Fibroblast of lung (primary cell): ENCODE results near the gene PVRIG.

Experiments
- EZH2 ChIP-seq: IDR thresholded peaks from 2 replicates; pipeline ENCODE4 v1.5.1; 2012; ENCODE audit warnings: low read length, control low read depth, mild to moderate bottlenecking; ENCODE audit errors: missing control alignments
- TF ChIP-seq, protein P1 (sequence below), 2 donors: IDR thresholded peaks in 1 of 2; conservative IDR thresholded peaks in 1 of 2; 1 replicate in 1 of 2; 2 replicates in 1 of 2; pipeline ENCODE4 v1.5.1; 2011 to 2012; ENCODE audit warnings: low read length in 2 of 2, control low read depth in 1 of 2, inconsistent platforms in 1 of 2, low read depth in 1 of 2, mild to moderate bottlenecking in 1 of 2

DNA sequence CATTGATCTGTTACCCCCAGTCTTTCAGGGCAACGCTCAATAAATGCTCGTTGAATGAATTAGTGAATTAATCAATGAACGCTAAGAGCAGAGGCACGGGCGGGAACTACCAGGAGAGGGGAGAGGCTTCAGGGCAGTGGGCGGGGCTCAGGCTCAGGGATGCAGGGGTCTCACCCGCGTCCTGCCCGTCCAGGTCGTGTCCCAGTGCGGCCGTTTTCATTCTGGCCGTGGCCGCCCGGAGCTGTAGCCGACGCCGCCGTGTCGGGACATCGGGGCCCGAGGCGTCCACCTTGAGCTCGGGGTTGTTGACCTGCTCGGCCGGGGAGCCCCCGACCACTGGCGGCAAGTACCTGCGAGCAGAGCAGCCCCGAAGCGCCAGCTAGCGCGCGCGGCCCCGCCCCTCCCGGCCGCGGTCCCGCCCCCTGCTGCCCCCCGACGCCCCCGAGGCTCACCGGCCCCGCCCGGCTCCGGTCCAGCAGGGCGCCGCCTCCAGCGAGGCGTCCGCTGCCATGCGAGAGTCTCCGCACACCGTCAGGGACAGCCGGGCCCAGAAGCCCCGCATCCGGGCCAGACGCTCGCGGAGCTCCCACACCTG, 48.6 kb upstream of the PVRIG start:
- TF ChIP-seq, protein P1, sequence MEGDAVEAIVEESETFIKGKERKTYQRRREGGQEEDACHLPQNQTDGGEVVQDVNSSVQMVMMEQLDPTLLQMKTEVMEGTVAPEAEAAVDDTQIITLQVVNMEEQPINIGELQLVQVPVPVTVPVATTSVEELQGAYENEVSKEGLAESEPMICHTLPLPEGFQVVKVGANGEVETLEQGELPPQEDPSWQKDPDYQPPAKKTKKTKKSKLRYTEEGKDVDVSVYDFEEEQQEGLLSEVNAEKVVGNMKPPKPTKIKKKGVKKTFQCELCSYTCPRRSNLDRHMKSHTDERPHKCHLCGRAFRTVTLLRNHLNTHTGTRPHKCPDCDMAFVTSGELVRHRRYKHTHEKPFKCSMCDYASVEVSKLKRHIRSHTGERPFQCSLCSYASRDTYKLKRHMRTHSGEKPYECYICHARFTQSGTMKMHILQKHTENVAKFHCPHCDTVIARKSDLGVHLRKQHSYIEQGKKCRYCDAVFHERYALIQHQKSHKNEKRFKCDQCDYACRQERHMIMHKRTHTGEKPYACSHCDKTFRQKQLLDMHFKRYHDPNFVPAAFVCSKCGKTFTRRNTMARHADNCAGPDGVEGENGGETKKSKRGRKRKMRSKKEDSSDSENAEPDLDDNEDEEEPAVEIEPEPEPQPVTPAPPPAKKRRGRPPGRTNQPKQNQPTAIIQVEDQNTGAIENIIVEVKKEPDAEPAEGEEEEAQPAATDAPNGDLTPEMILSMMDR (conservative IDR thresholded peaks at IDR 0.05 in 1 of 2, IDR thresholded peaks at IDR 0.05 in 1 of 2; ENCODE audit: low read depth in 1 of 2, low read length in 2 of 2): no peak
- no peak for TF ChIP-seq EZH2
